ENCODE measurements around the gene MERTK.
"Not testable (repeated sequence)": the region's sequence is repeated elsewhere in the genome, so short reads cannot be mapped to it uniquely, and the experiment has no call there.

Gene MERTK

DNA sequence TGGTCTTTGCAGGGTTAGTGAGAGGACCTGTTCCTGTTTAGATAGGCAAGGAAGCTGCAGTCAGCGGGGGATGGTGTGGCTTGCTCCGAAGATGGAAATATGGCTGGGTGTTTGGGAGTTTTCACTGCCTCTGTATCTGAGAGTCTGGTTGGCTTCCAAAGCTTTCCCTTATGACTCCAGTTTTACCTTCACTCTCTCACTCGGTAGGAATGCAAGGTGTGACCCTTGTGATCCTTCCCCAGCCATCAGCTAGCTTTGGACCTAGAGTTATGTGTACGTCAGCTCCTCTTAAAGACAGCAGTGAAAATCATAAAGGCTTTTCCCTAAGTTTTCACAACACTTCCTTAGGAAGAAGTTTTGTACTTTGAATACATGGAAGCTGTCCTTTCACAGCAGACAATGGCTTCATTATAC lies 121.2 kb downstream of the MERTK start:
- no peak for DNase-seq

DNA sequence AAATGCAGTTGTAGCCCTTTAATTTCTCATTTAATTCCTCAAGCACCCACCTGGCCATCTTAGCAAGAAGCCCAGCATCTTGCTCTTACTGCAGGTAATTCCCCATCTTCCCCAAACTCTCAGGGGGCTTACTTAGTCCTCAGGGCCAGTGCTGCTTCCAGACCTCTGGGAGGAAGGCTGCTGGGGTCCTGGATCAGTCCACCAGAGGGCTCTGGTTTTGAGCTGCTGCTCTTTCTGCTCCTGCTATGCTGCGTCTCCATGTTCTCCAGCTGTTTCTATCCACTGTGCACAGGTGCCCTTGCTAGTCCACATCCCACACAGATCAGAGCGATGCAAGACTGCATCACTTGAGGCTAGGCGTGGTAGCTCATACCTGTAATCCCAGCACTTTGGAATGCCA lies 122.2 kb downstream of the MERTK start:
- no peak for DNase-seq

DNA sequence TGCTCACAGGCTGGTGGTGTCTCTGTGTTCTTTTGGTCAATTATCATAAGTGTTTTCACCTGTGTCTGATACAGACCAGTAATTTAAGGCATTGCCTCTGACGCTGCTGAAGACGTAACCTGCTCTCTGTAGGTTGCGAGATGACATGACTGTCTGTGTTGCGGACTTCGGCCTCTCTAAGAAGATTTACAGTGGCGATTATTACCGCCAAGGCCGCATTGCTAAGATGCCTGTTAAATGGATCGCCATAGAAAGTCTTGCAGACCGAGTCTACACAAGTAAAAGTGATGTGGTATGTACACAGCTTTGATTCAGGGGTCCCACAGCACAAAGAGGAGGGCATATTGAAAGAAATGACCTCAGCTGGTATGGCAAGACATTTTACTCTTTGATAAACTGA lies 122.9 kb downstream of the MERTK start:
- no peak for DNase-seq

DNA sequence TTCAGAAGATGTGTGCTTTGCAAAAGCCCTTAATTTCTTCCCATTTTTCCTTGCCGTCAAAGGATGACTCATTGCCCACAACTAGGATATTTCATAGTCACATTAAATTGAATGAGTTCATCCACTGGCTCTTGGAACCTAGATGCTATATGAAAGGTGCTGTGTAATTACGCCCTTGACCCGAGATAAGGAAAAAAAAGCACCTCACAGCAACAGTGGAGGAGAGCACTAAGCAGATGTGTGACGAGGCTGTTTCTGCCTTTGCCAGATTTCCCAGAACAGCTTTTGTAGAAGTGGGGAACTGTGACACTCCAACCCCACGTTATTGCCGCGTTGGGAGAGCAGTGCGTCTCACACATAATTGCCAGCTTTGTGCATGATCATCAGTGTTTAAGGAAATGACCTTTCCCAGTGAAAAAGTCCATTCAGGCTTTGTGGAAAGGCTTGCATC lies 123.4 kb downstream of the MERTK start:
- peak; percentile 51 for DNase-seq

DNA sequence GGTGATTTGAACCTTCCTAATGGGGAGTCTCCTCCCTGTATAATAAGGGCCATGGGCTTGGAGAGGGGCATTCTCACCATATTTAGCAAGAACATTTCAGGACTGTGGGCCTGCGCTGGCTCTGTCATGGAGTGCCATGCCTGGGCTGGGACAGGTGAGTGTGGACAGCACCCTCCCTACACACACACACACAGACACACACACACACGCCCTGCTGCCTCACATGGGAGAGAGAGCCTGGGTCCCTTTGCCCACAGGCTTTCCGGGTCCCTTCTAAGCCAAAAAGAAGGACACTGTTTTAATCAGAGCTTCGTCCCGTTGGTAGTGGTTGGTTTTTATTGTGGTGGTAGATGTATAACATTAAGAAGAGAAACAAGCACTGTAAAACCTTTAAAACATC lies 125.3 kb downstream of the MERTK start:
- DNase-seq = no peak

DNA sequence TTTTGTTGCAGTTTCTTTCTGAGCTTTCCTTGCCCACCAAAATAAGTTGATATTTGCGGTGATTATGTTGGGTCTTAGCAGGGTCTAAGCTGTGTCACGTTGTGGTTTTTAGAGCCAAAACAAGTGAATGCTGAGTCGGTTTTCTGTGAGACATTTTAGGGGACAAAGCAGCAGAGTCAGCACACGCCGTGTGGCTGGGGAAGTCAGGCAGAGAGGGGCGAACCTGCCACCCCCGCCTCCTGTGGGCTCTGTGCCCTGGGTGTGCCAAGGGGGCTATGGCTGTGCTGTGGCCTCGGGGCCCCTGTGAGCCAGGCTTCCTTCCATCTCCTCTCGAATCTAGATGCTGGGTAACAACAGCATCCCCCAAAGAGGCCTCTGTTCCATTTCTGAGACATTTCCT lies 125.8 kb downstream of the MERTK start:
- no peak for DNase-seq

DNA sequence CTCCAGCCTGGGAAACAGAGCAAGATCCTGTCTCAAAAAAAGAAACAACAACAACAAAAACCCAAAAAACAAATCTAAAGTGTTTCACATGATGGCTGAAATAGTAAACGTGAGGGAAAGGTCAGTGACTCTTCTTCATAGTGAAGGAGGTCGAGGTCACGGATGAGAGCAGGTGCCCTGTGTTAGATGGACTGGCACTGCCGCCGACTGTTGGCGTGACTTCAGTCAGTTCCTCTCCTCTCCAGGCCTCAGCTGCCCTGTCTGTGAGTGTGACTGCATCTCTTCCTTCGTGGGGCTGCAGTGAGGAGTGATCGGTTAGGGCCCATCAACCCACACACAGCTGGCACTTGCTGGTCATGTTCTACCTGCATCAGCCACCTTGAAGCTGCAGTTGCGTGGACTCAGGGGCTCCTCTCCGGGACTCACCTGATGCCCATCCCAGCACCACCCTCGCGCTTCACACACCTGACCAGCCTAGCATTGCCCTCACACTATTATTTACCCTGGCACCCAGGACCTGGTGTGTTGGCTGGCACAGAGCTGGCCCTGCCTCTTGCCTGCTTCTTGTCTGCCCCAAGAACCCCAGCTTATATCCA lies 126.6 kb downstream of the MERTK start:
- no peak for DNase-seq

DNA sequence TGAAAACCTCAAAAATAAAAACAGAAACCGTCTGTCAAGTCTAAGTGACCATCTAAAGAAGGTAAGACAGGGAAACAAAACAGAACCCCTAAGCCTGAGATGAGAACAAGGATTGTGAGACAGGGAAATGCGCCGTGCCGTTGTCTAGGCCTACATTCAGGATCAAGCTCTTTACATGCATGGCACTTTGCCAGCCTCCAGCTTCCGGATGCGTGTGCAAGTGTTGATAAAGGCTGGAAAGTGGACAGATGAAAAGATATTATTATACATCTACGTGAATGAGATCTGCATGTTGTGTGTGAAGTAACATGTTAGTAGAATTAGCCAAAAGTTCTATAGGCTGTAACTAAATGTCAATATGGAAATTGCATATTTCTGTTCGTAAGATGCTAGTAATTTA lies 128.1 kb downstream of the MERTK start:
- no peak for DNase-seq

DNA sequence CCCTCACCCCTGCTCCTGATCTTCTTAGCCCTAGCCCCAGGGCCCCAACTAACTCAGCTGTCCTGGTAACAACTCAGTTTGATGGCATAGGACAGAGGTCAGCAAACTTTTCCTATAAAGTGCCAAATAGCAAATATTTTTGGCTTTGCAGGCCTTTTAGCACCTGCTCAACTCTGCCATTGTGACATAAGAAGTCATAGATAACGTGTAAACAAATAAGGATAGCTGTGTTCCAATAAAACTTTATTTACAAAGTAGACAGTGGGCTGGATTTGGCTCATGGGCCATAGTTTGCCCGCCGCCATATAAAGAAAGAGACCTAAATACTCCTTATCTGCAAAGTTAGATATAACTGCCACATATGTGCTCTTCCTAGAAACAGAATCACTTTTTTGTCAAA lies 129.4 kb downstream of the MERTK start:
- DNase-seq = no peak

DNA sequence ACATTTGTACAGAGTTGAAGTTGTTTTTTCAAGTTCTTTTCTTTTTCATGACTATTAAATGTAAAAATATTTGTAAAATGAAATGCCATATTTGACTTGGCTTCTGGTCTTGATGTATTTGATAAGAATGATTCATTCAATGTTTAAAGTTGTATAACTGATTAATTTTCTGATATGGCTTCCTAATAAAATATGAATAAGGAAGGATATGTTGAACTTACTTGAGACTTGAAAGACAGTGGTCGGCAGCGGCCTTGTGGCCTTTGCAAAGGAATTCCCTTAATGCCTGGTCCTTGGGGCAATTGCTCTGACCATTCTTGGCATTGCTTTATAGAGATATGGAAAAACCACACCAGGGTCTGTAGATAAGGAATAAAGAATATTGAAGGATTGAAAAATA lies 130.8 kb downstream of the MERTK start:
- no peak for DNase-seq

DNA sequence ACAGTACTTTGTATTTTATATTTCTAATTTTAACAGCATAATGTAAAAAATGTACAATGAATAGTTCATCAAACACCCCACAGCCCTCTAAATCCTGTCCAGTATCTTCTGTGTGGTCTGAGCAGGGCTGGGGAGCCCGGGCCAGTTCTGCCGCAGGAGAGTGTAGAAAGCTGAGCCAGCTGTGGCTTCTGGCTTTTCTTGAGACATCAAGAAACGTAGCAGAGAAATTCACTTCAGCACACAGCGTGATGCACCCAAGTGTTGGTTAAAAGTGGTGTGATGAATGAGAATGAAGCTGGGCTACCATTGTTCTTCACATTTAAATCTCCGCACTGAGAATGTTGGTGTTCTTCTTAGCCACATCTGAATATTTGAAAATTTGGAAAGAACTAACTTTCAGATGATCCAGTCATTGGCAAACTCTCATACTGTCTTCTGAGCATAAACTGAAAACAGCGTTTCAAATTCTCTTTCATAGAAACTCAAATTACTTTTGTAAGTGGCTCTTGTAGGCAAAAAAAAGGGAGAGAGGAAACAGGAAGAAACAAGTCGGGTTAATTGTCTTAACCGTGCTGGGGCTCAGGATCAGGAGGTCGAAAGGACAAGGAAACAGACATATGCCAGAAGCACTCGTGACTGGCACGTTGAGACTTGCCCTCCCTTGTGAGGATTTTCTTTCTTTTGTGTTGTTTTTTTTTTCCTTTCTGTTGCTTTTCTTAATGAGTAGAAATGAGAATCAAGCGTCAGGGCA lies 133.2 kb downstream of the MERTK start:
- DNase-seq = no peak

DNA sequence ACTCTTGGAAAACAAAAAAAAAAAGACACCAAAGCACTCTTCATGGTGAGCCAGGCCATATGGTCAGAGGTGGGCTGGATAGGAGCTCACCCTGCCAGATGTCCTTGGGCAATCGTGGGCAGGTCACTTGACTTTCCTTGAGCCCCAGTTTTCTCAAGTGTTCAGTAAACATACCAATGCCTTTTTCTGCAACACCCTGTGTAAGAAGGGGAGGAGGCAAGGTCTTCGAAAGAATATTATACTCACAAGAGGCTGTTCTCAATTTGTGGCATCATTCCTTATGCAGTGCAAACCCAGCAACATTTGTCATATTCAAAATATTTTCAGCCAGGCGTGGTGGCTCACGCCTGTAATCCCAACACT lies 133.8 kb downstream of the MERTK start:
- DNase-seq = no peak

DNA sequence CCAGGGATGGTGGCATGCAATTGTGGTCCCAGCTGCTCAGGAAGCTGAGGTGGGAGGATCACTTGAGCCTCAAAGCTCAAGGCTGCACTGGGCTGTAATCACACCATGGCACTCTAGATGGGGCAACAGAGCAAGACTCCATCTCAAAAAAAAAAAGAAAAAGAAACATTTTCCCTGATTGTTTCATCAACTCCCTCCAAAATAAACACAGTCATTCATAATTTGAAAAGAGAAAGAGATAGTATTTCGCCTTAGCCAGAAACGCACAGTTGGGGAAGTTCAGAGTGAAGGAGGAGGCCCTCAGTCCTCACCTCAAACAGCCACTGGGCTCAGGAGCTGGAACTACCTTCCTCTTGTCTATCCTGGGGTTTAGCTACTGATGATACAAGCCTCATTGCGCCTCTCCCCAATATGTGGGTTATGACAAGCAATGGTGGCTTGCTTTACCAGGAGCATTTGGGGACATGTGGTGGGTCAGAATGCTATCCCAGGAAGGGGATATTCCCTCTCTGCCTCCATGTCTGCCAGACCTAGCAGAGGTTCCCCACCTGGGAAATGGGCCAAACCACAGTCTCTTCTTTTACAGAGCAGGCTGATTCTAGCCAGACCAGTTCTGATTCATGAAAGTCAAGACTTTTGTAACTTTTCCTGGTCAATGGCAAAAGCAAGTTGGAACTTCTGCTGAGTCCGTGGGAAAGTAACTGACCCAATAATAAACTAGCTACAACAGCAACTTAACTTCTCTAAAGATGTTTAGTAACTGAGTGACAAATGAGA lies 134.5 kb downstream of the MERTK start:
- peak; percentile 80 for DNase-seq

DNA sequence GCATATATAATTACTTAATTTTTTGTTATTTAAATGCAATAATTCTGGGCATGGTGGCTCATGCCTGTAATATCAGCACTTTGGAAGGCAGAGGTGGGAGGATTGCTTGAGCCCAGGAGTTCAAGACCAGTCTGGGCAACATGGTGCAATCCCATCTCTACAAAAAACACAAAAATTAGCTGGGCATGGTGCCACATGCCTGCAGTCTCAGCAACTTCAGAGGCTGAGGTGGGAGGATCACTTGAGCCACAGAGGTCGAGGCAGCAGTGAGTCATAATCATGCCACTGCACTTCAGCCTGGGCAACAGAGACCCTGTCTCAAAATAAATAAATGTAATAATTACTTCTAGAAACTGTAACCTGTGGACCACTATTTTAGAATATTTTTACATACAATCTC lies 135.2 kb downstream of the MERTK start:
- DNase-seq = peak; percentile 40

DNA sequence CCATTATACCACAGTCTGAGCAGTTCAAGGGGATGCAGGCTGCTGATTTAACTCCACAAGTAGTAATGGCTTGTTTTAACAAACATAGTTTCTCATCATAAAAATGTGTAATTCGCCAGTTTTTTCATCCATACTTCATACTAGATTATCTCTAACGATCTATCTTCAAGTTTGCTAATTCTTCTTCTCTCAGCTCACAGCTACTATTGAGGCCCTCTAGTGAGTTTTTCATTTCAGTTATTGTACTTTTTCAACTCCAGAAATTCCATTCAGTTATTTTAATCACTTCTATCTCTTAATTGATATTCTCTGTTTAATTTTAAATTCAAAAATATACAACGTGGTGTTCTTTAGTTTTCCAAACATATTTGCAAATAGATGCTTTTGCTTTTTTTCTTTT lies 136.5 kb downstream of the MERTK start:
- no peak for DNase-seq

DNA sequence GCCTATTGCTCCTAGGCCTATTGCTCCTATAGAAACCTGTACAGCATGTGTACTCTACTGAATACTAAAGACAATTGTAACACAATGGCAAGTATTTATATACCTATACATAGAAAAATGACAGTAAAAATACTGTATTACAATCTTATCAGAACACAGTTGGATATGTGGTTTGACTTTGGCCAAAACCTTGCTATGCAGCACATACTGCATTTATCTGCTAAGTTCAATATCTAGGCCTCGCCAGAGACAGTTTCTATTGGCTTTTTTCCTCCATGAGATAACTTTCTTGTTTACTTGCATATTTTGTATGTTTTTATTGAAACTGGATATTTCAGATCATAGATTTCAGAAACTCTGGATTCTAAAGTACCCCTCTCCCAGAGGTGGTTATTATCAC lies 137.4 kb downstream of the MERTK start:
- DNase-seq = no peak

DNA sequence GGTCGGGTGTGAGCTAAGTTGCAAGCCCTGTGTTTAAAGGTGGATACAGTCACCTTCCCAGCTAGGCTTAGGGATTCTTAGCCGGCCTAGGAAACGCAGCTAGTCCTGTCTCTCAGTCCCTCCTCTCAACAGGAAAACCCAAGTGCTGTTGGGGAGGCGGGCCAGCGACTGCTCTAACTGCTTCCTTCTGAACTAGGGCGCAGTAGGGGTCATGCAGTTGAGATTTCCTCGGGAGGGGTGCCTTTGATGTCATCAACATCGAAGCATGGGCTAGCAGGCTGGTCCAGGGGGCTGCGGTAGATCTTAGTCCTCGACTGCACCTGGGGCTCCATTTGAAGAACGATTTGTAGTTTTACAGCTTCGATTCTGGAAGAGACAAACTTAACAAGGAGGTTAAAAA lies 141.1 kb downstream of the MERTK start:
- not testable (repeated sequence) for DNase-seq

DNA sequence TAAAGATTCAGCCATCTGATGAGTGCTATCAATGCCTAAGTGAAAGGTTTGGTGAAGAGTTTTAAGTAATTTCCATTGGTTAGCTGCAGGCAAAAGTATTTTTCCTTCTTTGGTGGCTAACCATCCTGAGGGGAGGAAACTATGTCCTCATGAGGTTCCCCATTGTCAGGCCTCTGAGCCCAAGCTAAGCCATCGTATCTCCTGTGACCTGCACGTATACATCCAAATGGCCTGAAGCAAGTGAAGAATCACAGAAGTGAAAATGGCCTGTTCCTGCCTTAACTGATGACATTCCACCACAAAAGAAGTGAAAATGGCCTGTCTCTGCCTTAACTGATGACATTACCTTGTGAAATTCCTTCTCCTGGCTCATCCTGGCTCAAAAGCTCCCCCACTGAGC lies 141.7 kb downstream of the MERTK start:
- not testable (repeated sequence) for DNase-seq

DNA sequence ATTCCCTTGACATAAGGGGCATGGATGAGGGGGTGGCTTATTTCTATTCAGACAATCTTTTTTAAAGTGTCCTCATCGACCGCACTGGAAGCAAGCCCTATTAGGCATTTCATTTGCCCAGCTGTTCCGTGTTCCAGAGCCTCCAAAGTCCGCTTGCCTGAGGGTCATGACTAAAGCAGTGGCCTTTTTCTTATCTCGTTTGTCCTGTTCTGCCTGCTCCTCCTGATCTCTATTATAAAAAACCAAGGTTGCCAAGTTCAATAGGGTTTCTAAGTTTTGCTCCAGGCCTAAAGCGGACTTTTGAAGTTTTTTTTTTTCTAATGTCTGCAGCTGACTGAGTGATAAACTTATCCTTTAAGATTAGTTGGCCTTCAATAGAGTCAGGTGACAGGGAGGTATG lies 143.1 kb downstream of the MERTK start:
- DNase-seq = not testable (repeated sequence)

DNA sequence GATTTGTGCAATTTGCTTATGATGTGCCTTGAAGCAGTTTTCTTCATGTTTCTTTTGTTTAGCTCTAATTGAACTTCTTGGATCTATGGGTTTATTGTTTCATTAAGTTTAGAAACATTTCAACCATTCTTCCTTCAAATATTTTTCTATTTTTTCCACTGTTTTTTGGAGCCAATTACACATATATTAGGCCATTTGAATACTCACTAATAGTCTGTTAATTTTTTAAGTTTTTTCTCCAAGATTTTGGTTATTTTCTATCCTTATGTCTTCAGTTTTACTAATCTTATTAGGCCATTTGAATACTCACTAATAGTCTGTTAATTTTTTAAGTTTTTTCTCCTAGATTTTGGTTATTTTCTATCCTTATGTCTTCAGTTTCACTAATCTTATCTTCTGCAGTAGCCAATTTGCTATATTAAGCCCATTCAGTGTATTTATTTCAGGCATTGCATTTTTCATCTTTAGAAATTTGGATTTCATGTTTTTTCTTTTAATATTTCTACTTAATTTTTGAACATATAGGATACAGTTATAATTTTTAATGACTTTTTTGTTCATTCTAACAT lies 147.1 kb downstream of the MERTK start:
- DNase-seq = no peak

DNA sequence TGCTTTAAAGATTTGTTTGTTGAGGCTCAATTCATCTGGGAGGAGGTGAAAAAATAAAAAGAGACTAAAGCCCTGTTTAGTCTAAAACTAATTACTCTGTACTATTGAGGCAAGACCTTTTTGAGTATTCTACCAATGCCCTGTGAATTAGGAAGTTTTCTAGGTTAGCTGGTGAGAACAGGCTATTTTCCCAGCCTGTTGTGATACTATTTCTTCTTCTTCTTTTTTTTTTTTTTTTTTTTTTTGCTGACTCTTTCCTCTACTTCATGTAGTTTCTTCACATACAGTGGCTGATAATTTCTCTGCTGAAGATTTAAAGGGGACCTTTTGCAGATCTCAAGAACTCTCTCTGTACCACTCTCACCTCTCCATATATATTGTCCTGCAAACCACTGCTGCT lies 147.8 kb downstream of the MERTK start:
- no peak for DNase-seq

DNA sequence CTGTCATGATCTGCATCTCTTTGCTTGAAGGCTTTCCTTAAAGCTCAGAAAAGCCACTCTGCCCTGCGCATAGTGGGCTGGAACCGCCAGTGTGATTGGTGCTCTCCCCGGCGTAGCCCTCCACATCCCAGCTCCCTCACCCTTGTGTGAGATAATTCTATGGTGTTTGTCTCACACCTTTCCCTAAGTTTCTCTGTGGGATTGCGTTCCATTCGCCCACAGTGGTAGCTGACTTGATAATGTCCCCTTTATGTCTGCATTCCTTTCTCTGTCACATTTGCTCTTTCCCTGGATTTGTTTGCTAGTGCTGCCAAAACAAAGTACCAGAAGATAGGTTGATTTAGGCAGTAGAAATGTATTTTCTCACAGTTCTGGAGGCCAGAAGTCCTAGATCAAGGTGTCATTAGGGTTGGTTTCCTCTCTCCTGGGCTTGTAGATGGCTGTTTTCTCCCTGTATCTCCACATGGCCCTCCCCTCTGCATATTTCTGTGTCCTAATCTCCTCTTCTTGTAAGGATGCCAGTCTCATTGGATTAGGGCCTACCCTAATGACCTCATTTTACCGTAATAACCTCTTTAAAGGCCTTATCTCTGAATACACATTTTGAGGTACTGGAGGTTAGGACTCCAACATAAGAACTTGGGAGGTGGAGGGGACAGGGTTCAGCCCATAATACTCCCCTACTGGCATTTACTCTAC lies 149.3 kb downstream of the MERTK start:
- no peak for DNase-seq

DNA sequence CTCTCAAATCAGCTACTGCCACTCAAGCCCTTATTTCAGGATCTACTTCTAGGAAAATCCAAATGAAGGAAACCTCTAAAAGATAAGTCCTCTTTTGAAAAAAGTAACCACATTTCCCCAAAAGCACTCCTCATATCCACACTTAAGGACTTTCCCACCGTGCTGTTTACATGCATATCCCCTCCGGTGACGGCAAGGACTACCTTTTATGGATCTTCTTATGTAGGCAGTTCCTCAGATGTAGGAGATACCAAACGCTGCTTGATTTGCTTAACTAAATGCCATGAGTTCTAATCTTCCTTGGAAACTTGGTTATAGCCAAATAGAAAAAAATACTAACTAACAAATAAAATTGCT lies 149.8 kb downstream of the MERTK start:
- DNase-seq = no peak
